GM18520 (cell line): ENCODE data around the gene HECW1.
A peak's percentile ranks its signal among the peaks of the same experiment; 100 is the strongest.

ENCODE experiments used
- ATAC-seq: cut with Tn5 transposase; IDR thresholded peaks from one replicate; pipeline ENCODE4 v1.9.1; 2021; ENCODE audit not compliant: unreplicated experiment

HECW1 gene

GRCh38 chr7:43142703-43143102, 30.3 kb downstream of the HECW1 start:
- ATAC-seq: no peak

- ATAC-seq: no peak
Observed at GRCh38 chr7:43143918-43144589, 31.6 kb downstream of the HECW1 start.

GRCh38 chr7:43148161-43148731, 35.8 kb downstream of the HECW1 start:
- ATAC-seq: no peak

GRCh38 chr7:43151076-43151475, 38.6 kb downstream of the HECW1 start:
- ATAC-seq: no peak

GRCh38 chr7:43152696-43153095, 40.2 kb downstream of the HECW1 start:
- no peak for ATAC-seq

- ATAC-seq: no peak
Observed at GRCh38 chr7:43155636-43156035, 43.2 kb downstream of the HECW1 start.

- no peak for ATAC-seq
Observed at GRCh38 chr7:43163885-43164284, 51.4 kb downstream of the HECW1 start.

GRCh38 chr7:43164757-43165156, 52.3 kb downstream of the HECW1 start:
- ATAC-seq: peak; percentile 88

- no peak for ATAC-seq
Observed at GRCh38 chr7:43166686-43167085, 54.2 kb downstream of the HECW1 start.

GRCh38 chr7:43169076-43169475, 56.6 kb downstream of the HECW1 start:
- no peak for ATAC-seq

GRCh38 chr7:43170571-43170970, 58.1 kb downstream of the HECW1 start:
- ATAC-seq: no peak

GRCh38 chr7:43175570-43176200, 63.2 kb downstream of the HECW1 start:
- no peak for ATAC-seq

- ATAC-seq: no peak
Observed at GRCh38 chr7:43179393-43179792, 66.9 kb downstream of the HECW1 start.

- no peak for ATAC-seq
Observed at GRCh38 chr7:43192806-43193460, 80.5 kb downstream of the HECW1 start.

GRCh38 chr7:43193893-43194292, 81.4 kb downstream of the HECW1 start:
- no peak for ATAC-seq

GRCh38 chr7:43195256-43195655, 82.8 kb downstream of the HECW1 start:
- no peak for ATAC-seq

GRCh38 chr7:43195768-43196167, 83.3 kb downstream of the HECW1 start:
- no peak for ATAC-seq

GRCh38 chr7:43196379-43196778, 83.9 kb downstream of the HECW1 start:
- no peak for ATAC-seq

- ATAC-seq: no peak
Observed at GRCh38 chr7:43198016-43198415, 85.6 kb downstream of the HECW1 start.

- ATAC-seq: no peak
Observed at GRCh38 chr7:43198599-43199090, 86.2 kb downstream of the HECW1 start.

- ATAC-seq: no peak
Observed at GRCh38 chr7:43199371-43200160, 87.1 kb downstream of the HECW1 start.
